GM18502 (cell line): ENCODE data around the gene TBCA.
A peak's percentile ranks its signal among the peaks of the same experiment; 100 is the strongest.

Source experiments
- ATAC-seq: cut with Tn5 transposase; IDR thresholded peaks from one replicate; pipeline ENCODE4 v1.9.1; 2021; ENCODE audit warnings: mild to moderate bottlenecking; ENCODE audit not compliant: unreplicated experiment, poor library complexity

Gene TBCA

GRCh38 chr5:77645158-77645994 is 130.8 kb downstream of the TBCA start:
- peak; percentile 52 for ATAC-seq

GRCh38 chr5:77644371-77645157 is 131.6 kb downstream of the TBCA start:
- ATAC-seq, result no peak

GRCh38 chr5:77643654-77644370 is 132.3 kb downstream of the TBCA start:
- ATAC-seq, result no peak

GRCh38 chr5:77642738-77643653 is 133.1 kb downstream of the TBCA start:
- no peak for ATAC-seq

GRCh38 chr5:77641963-77642737 is 134.0 kb downstream of the TBCA start:
- no peak for ATAC-seq

GRCh38 chr5:77641397-77641943 is 134.7 kb downstream of the TBCA start:
- ATAC-seq, result no peak
